HepG2 (cell line): ENCODE measurements around the gene OLFM2. TPM values are rescaled to one million over a fixed set of nuclear protein-coding genes. Genes with fewer than 3 reads are reported as not detected.

Experiments
- ATAC-seq: fragments of 200-7000 bp; cut with Tn5 transposase; 3 replicates; pipeline ENCODE4 v1.9.1; 2020; ENCODE audit warnings: mild to moderate bottlenecking, moderate library complexity
- BruUV-seq: library from RNA; stranded (reverse); fragments of 400-500 nt; replicated peaks from 2 replicates; lab custom pipeline; 2021; lab: Mats Ljungman, UMichigan
- CTCF ChIA-PET: fragments of 300-600 bp; formaldehyde crosslinking; extraction: SDS; loops from one replicate; lab custom pipeline; 2021; ENCODE audit warnings: low total read pairs, inconsistent platforms, low intra/inter-chr PET ratio; lab: Yijun Ruan, JAX
- POLR2A ChIA-PET: fragments of 350-600 bp; sonication (Branson Sonifier 250); formaldehyde crosslinking; loops from one replicate; lab custom pipeline; 2020; ENCODE audit warnings: antibody characterized with exemption, inconsistent platforms; lab: Yijun Ruan, JAX
- DNase-seq: peaks from one replicate; pipeline ENCODE4 v3.0.0-alpha.2; 2015; ENCODE audit warnings: low spot score
- FAIRE-seq: peaks from 3 replicates; lab custom pipeline; 2011; peaks lifted over from hg19 to GRCh38; lab: Jason Lieb, UNC
- H2AFZ ChIP-seq: one replicate; pipeline ENCODE4 v1.6.1; 2011; ENCODE audit warnings: low read length, inconsistent platforms
- H3K27ac ChIP-seq: fragments of 300-600 bp; 3 replicates; pipeline ENCODE4 v1.8.0; 2011; ENCODE audit warnings: mixed run types, mild to moderate bottlenecking, mixed read lengths, low read length, inconsistent platforms; ENCODE audit not compliant: insufficient read depth; ENCODE audit errors: extremely low read length
- H3K27me3 ChIP-seq, 2 experiments: fragments of 200-600 bp in 1 of 2; 2 replicates in 1 of 2; 3 replicates in 1 of 2; pipeline versions ENCODE4 v1.6.0 to v1.8.0; 2011; ENCODE audit warnings: low read length in 2 of 2, mild to moderate bottlenecking in 2 of 2, moderate library complexity in 2 of 2, inconsistent platforms in 1 of 2; ENCODE audit not compliant: insufficient read depth in 2 of 2, control insufficient read depth in 1 of 2
- H3K36me3 ChIP-seq, 2 experiments: fragments of 200-600 bp in 1 of 2; replicated peaks in 1 of 2; 2 replicates in 1 of 2; 3 replicates in 1 of 2; pipeline versions ENCODE4 v1.5.1 to v1.8.0; 2011; ENCODE audit warnings: low read length in 2 of 2, inconsistent platforms in 1 of 2; ENCODE audit not compliant: insufficient read depth in 2 of 2, control insufficient read depth in 1 of 2
- H3K4me1 ChIP-seq: 2 replicates; pipeline ENCODE4 v1.5.1; 2012; ENCODE audit warnings: low read length, inconsistent platforms; ENCODE audit not compliant: insufficient read depth
- H3K4me2 ChIP-seq: 2 replicates; pipeline ENCODE4 v1.6.0; 2011; ENCODE audit warnings: low read depth, low read length, inconsistent platforms
- H3K4me3 ChIP-seq, 3 experiments: fragments of 200-600 bp in 1 of 3; sonication (generic), shearing (Covaris generic) in 1 of 3; replicated peaks in 1 of 3; 2 replicates each; pipeline ENCODE4 v1.5.1; 2011 to 2016; ENCODE audit warnings: low read length in 3 of 3, inconsistent platforms in 2 of 3, low read depth in 2 of 3, mild to moderate bottlenecking in 2 of 3, control low read depth in 1 of 3, mixed read lengths in 1 of 3; ENCODE audit not compliant: insufficient read depth in 1 of 3
- H3K79me2 ChIP-seq: one replicate; pipeline ENCODE4 v1.6.1; 2011; ENCODE audit warnings: low read length, inconsistent platforms; ENCODE audit not compliant: insufficient read depth
- H3K9ac ChIP-seq: 2 replicates; pipeline ENCODE4 v1.6.0; 2011; ENCODE audit warnings: mild to moderate bottlenecking, low read depth, low read length, inconsistent platforms; ENCODE audit not compliant: insufficient read depth
- H3K9me3 ChIP-seq: 2 replicates; pipeline ENCODE4 v1.5.1; 2012; ENCODE audit warnings: mild to moderate bottlenecking, low read length
- H4K20me1 ChIP-seq: 2 replicates; pipeline ENCODE4 v1.6.0; 2011; ENCODE audit warnings: inconsistent platforms, mild to moderate bottlenecking, low read length, moderate library complexity; ENCODE audit not compliant: insufficient read depth
- HNRNPH1 ChIP-seq: fragments of 200-400 bp; formaldehyde crosslinking; optimal IDR thresholded peaks from 2 replicates; pipeline ENCODE3; 2017; ENCODE audit warnings: mild to moderate bottlenecking, low read depth, low read length
- SKI ChIP-seq: fragments of 450-650 bp; IDR thresholded peaks from one replicate; pipeline ENCODE4 v1.6.1; 2018; ENCODE audit warnings: mild to moderate bottlenecking; ENCODE audit not compliant: partially characterized antibody
- ZNF629 ChIP-seq: sonication (generic); formaldehyde crosslinking; conservative IDR thresholded peaks from 2 replicates; pipeline ENCODE4 v1.5.0; 2020; ENCODE audit warnings: missing genetic modification reagents
- WGBS: methylation state at CpG from one replicate; pipeline ENCODE4 v1.1.6; 2017; ENCODE audit warnings: low lambda C conversion rate; 5-methylcytosine and 5-hydroxymethylcytosine counted together
- in situ Hi-C: cut with HindIII; loops from 2 replicates; pipeline ENCODE4 v1.10.0; 2017; ENCODE audit warnings: low pct_unique_long_range_greater_than_20kb; ENCODE audit not compliant: extremely low pct_ligation_motif_present
- intact Hi-C: fragments of 100-400 bp; cut with micrococcal nuclease; formaldehyde crosslinking; loops from one replicate; pipeline ENCODE4 v1.10.0; 2022; ENCODE audit not compliant: unreplicated experiment
- polyA plus RNA-seq, 8 experiments: library from polyadenylated mRNA; depleted of rRNA in 3 of 8; stranded (reverse) in 7 of 8; unstranded in 1 of 8; fragments of >200 nt; fragmentation: Illumina TruSeq in 4 of 8; extraction: Trizol in 4 of 8; gene quantifications; 2 replicates each; pipeline versions ENCODE4 v1.2.1 to v1.2.3, GENCODE V29; 2011 to 2016; ENCODE audit warnings: low read depth in 4 of 8, missing spikeins in 1 of 8, mixed read lengths in 1 of 8; ENCODE audit not compliant: insufficient read depth in 1 of 8
- total RNA-seq, 5 experiments: library from RNA; depleted of rRNA; stranded (reverse); fragments of >200 nt; fragmentation: Illumina TruSeq; extraction: Trizol; gene quantifications; 2 replicates each; pipeline ENCODE4 v1.2.3, GENCODE V29; 2016; ENCODE audit warnings: low read depth in 1 of 5
- TF ChIP-seq, protein P1 (sequence below): IDR thresholded peaks from 2 replicates; pipeline ENCODE4 v1.6.1; 2016; ENCODE audit warnings: low read depth, missing genetic modification reagents, missing compliant biosample characterization
- TF ChIP-seq, protein P2 (sequence below): sonication (generic); formaldehyde crosslinking; IDR thresholded peaks from 2 replicates; pipeline ENCODE4 v1.5.0; 2020; ENCODE audit warnings: mild to moderate bottlenecking, missing genetic modification reagents, moderate library complexity

OLFM2 gene
- total and polyA plus RNA-seq, 2 of the 13 experiments (the other 11 are each of a cell fraction or from before 2014, with no cell fraction given): 0.20 to 0.51 TPM

DNA sequence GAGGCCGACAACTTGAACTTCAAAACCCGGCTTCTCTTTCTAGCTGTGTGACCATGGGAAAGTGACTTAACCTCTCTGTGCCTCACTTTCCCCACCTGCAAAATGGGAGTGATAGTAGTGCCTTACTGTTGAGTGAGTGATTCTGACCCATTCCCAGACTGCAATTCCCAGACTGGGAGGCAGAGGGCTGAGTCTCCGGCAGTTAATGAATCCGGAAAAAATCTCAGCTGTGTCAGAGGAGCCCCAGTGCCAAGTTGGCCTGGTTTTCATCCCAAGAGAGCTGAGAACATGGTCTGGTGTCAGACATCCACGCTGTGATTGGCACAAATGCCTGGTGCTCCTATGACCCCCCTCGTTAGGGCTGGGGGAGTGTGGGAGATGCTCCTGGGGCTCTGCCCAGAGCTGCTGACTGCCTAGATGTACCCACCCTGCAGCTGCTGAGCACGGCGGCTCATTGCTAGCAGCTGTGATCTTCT, 51.2 kb downstream of the OLFM2 start:
- no TSS peak for BruUV-seq
- no peak overlapping the region for H3K9ac ChIP-seq
- in situ Hi-C loops: no loop called here
- H3K36me3 ChIP-seq: no peaks in the 10 kb centered on the region
- no peaks in the 10 kb centered on the region for H3K4me1 ChIP-seq
- peaks cover 0 to 3% of the 10 kb centered on the region in 2 experiments; a peak in 2 of 5 replicates for H3K27me3 ChIP-seq
- H4K20me1 ChIP-seq: no peaks in the 10 kb centered on the region
- no peak overlapping the region for H3K4me3 ChIP-seq
- POLR2A ChIA-PET: no interaction called here
- WGBS: 0% methylated on average over 4 of the region's 8 CpGs
- TF ChIP-seq, protein P1, sequence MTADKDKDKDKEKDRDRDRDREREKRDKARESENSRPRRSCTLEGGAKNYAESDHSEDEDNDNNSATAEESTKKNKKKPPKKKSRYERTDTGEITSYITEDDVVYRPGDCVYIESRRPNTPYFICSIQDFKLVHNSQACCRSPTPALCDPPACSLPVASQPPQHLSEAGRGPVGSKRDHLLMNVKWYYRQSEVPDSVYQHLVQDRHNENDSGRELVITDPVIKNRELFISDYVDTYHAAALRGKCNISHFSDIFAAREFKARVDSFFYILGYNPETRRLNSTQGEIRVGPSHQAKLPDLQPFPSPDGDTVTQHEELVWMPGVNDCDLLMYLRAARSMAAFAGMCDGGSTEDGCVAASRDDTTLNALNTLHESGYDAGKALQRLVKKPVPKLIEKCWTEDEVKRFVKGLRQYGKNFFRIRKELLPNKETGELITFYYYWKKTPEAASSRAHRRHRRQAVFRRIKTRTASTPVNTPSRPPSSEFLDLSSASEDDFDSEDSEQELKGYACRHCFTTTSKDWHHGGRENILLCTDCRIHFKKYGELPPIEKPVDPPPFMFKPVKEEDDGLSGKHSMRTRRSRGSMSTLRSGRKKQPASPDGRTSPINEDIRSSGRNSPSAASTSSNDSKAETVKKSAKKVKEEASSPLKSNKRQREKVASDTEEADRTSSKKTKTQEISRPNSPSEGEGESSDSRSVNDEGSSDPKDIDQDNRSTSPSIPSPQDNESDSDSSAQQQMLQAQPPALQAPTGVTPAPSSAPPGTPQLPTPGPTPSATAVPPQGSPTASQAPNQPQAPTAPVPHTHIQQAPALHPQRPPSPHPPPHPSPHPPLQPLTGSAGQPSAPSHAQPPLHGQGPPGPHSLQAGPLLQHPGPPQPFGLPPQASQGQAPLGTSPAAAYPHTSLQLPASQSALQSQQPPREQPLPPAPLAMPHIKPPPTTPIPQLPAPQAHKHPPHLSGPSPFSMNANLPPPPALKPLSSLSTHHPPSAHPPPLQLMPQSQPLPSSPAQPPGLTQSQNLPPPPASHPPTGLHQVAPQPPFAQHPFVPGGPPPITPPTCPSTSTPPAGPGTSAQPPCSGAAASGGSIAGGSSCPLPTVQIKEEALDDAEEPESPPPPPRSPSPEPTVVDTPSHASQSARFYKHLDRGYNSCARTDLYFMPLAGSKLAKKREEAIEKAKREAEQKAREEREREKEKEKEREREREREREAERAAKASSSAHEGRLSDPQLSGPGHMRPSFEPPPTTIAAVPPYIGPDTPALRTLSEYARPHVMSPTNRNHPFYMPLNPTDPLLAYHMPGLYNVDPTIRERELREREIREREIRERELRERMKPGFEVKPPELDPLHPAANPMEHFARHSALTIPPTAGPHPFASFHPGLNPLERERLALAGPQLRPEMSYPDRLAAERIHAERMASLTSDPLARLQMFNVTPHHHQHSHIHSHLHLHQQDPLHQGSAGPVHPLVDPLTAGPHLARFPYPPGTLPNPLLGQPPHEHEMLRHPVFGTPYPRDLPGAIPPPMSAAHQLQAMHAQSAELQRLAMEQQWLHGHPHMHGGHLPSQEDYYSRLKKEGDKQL: no peak
- no peak for TF ChIP-seq SKI
- TF ChIP-seq ZNF629 (CRISPR knock-in tag): peak; percentile 52; the same call in 1 of the 2 replicates
- TF ChIP-seq, protein P2, sequence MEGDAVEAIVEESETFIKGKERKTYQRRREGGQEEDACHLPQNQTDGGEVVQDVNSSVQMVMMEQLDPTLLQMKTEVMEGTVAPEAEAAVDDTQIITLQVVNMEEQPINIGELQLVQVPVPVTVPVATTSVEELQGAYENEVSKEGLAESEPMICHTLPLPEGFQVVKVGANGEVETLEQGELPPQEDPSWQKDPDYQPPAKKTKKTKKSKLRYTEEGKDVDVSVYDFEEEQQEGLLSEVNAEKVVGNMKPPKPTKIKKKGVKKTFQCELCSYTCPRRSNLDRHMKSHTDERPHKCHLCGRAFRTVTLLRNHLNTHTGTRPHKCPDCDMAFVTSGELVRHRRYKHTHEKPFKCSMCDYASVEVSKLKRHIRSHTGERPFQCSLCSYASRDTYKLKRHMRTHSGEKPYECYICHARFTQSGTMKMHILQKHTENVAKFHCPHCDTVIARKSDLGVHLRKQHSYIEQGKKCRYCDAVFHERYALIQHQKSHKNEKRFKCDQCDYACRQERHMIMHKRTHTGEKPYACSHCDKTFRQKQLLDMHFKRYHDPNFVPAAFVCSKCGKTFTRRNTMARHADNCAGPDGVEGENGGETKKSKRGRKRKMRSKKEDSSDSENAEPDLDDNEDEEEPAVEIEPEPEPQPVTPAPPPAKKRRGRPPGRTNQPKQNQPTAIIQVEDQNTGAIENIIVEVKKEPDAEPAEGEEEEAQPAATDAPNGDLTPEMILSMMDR: 0 out of 2 replicates have a peak, but pooled peaks have one; percentile 26
- no peak for TF ChIP-seq HNRNPH1
- FAIRE-seq (no peak), ATAC-seq (peak; percentile 65; the same call in 2 of the 3 replicates), DNase-seq (no peak)
- H2AFZ ChIP-seq: no peak overlapping the region
- no peak overlapping the region for H3K27ac ChIP-seq
- CTCF ChIA-PET: no interaction called here
- intact Hi-C loops: no loop called here
- no peaks in the 10 kb centered on the region for H3K9me3 ChIP-seq
- H3K4me2 ChIP-seq: no peak overlapping the region
- H3K79me2 ChIP-seq: no peaks in the 10 kb centered on the region
